Measurements from ENCODE around the gene PTPRCAP. TPM values are rescaled to one million over a fixed set of nuclear protein-coding genes. Genes with fewer than 3 reads are reported as not detected.

The PTPRCAP gene
- total and polyA plus RNA-seq, 10 of the 15 experiments (the other 5 are each of a cell fraction or from before 2014, with no cell fraction given) = 4.7 to 266 (median 125) TPM

- TF ChIP-seq GATAD2B (conservative IDR thresholded peaks at IDR 0.05; ENCODE audit: low read depth) (no peak; the same call in 1 of the 2 replicates), IKZF1 (conservative IDR thresholded peaks at IDR 0.05) (0 out of 2 replicates have a peak, but pooled peaks have one; percentile 32), EED (IDR thresholded peaks at IDR 0.05; ENCODE audit: low read depth) (0 out of 2 replicates have a peak, but pooled peaks have one; percentile 24), REST (IDR thresholded peaks at IDR 0.05; ENCODE audit: low read depth, low read length) (no peak), IKZF2 (IDR thresholded peaks at IDR 0.05) (no peak), IRF4 (IDR thresholded peaks at IDR 0.05; ENCODE audit: low read depth, low read length) (no peak), MLLT1 (IDR thresholded peaks at IDR 0.05) (peak; percentile 55), TARDBP (IDR thresholded peaks at IDR 0.05; ENCODE audit: borderline replicate concordance) (peak; percentile 18; the same call in 1 of the 2 replicates), POLR2A (IDR thresholded peaks at IDR 0.05; ENCODE audit: low read depth, low read length) (peak; percentile 51), POLR2AphosphoS2 (IDR thresholded peaks at IDR 0.05; ENCODE audit: low read depth, low read length) (peak; percentile 11; the same call in 1 of the 2 replicates)
- Histone ChIP-seq H3K4me3 (peak overlapping the region; percentile 76; the same call in 1 of the 2 replicates), H3K27me3 (replicated peaks in 1 of 2; ENCODE audit: control insufficient read depth in 2 of 2, insufficient read depth in 2 of 2, low read length in 1 of 2) (no peaks in the 10 kb centered on the region), H3K36me3 (ENCODE audit: control insufficient read depth in 2 of 2, insufficient read depth in 2 of 2, low read length in 1 of 2) (peaks cover 0 to 1% of the 10 kb centered on the region in 2 experiments; a peak in 2 of 4 replicates), H3K27ac (ENCODE audit: control insufficient read depth, insufficient read depth) (peak overlapping the region; percentile 17; the same call in 1 of the 2 replicates), H3K9me3 (replicated peaks; ENCODE audit: control insufficient read depth, insufficient read depth, low read length) (no peaks in the 10 kb centered on the region), H4K20me1 (ENCODE audit: control insufficient read depth, insufficient read depth) (no peaks in the 10 kb centered on the region), H3K9ac (ENCODE audit: control insufficient read depth, insufficient read depth, low read length) (peak overlapping the region; percentile 5; the same call in 1 of the 2 replicates), H3K4me2 (ENCODE audit: control insufficient read depth, insufficient read depth) (peak overlapping the region; percentile 26; the same call in 1 of the 2 replicates), H2AFZ (ENCODE audit: control insufficient read depth, low read depth, low read length) (no peak overlapping the region), H3K79me2 (ENCODE audit: control insufficient read depth, insufficient read depth, low read length) (peaks cover 26% of the 10 kb centered on the region), H3K4me1 (ENCODE audit: control insufficient read depth, insufficient read depth, low read length) (peaks cover 43% of the 10 kb centered on the region)
- ATAC-seq = no peak
- ChIA-PET SMC1A (ENCODE audit: uncharacterized antibody, unreplicated experiment) (no interaction called here), CTCF (interaction anchor here (1.2 kb wide), 1 partner anchor 37 kb away, joined by 3 read pairs; no protein-coding TSS in a partner anchor), RAD21 (ENCODE audit: unreplicated experiment) (interaction anchor here (0.6 to 1.6 kb wide), 5 partner anchors 15 to 864 kb away, joined by 3 to 4 read pairs (median 3); partner anchors contain the start of genes PPP1CA and TBC1D10C), POLR2A (interaction anchor here (0.6 to 1.2 kb wide), 5 partner anchors 13 to 41 kb away, joined by 3 to 4 read pairs (median 4); partner anchors contain the start of gene PPP1CA)
- no TSS peak for BruUV-seq (replicated peaks)
- DNase-seq (ENCODE audit: low read depth, low spot score) = no peak
- 55% methylated on average over 38 of the region's 45 CpGs for WGBS (ENCODE audit: insufficient coverage, insufficient replicate concordance, low lambda C conversion rate, missing lambda C conversion rate)
- in situ Hi-C loops (cut with MboI) (no loop called here), intact Hi-C loops (cut with micrococcal nuclease; ENCODE audit: unreplicated experiment) (no loop called here)
- FAIRE-seq = no peak
Measured at GRCh38 chr11:67442504-67443404, 5.3 kb upstream of the PTPRCAP start.

All from GM12878 (cell line).